Stimulated activated CD4-positive, alpha-beta T cell treated with anti-CD3 and anti-CD28 coated beads, Interleukin-15, amount 100 ng/mL, for 48 hours (primary cell): ENCODE results near the gene USP50.
"Not testable (repeated sequence)": the region's sequence is repeated elsewhere in the genome, so short reads cannot be mapped to it uniquely, and the experiment has no call there.

Experiments
- DNase-seq, 2 donors: peaks; one replicate each; pipeline ENCODE4 v3.0.0-alpha.2; 2020; ENCODE audit warnings: low read depth in 2 of 2

Gene USP50

GRCh38 chr15:50546566-50546965, at the start of gene USP50:
TSS of gene USP50 (minus strand) at chr15:50546666. CDS start at chr15:50546525, 141 bp downstream.
- no peak for DNase-seq

GRCh38 chr15:50594311-50594710, 47.8 kb upstream of the USP50 start:
- no peak for DNase-seq

- DNase-seq = no peak
These were observed 47.3 kb upstream of the USP50 start for GRCh38 chr15:50593761-50594160.

GRCh38 chr15:50590288-50590687, 43.8 kb upstream of the USP50 start:
- no peak for DNase-seq

- no peak for DNase-seq
These were observed 31.0 kb upstream of the USP50 start for GRCh38 chr15:50577492-50577891.

GRCh38 chr15:50576166-50576565, 29.7 kb upstream of the USP50 start:
- no peak for DNase-seq

- not testable (repeated sequence) for DNase-seq
These were observed 27.4 kb upstream of the USP50 start for GRCh38 chr15:50573842-50574241.

GRCh38 chr15:50563756-50564155, 17.3 kb upstream of the USP50 start:
- no peak for DNase-seq

- no peak for DNase-seq
These were observed 16.5 kb upstream of the USP50 start for GRCh38 chr15:50562735-50563640.

GRCh38 chr15:50558012-50558411, 11.5 kb upstream of the USP50 start:
- DNase-seq = no peak

- no peak for DNase-seq
These were observed 10.3 kb upstream of the USP50 start for GRCh38 chr15:50556642-50557371.

- DNase-seq = no peak
These were observed 5.8 kb upstream of the USP50 start for GRCh38 chr15:50552238-50552637.

GRCh38 chr15:50549326-50549725, 2.9 kb upstream of the USP50 start:
- no peak for DNase-seq

GRCh38 chr15:50544368-50544767, 2.1 kb downstream of the USP50 start:
- no peak for DNase-seq

- DNase-seq = no peak
These were observed 2.9 kb downstream of the USP50 start for GRCh38 chr15:50543556-50543955.

- no peak for DNase-seq
These were observed 3.6 kb downstream of the USP50 start for GRCh38 chr15:50542887-50543210.

- DNase-seq = no peak
These were observed 14.7 kb downstream of the USP50 start for GRCh38 chr15:50531766-50532165.

- DNase-seq = no peak
These were observed 15.3 kb downstream of the USP50 start for GRCh38 chr15:50531163-50531562.

- DNase-seq = no peak
These were observed 22.6 kb downstream of the USP50 start for GRCh38 chr15:50523851-50524251.

GRCh38 chr15:50519740-50520425, 26.6 kb downstream of the USP50 start:
- DNase-seq = no peak

- DNase-seq = no peak
These were observed 33.5 kb downstream of the USP50 start for GRCh38 chr15:50513001-50513400.

- DNase-seq = no peak
These were observed 40.3 kb downstream of the USP50 start for GRCh38 chr15:50506121-50506520.
